ENCODE data around the gene COL24A1. TPM values are rescaled to one million over a fixed set of nuclear protein-coding genes. Genes with fewer than 3 reads are reported as not detected.

Gene COL24A1
- 2.7 to 3.5 TPM (median 2.9 TPM) in 3 replicates for total RNA-seq

DNA sequence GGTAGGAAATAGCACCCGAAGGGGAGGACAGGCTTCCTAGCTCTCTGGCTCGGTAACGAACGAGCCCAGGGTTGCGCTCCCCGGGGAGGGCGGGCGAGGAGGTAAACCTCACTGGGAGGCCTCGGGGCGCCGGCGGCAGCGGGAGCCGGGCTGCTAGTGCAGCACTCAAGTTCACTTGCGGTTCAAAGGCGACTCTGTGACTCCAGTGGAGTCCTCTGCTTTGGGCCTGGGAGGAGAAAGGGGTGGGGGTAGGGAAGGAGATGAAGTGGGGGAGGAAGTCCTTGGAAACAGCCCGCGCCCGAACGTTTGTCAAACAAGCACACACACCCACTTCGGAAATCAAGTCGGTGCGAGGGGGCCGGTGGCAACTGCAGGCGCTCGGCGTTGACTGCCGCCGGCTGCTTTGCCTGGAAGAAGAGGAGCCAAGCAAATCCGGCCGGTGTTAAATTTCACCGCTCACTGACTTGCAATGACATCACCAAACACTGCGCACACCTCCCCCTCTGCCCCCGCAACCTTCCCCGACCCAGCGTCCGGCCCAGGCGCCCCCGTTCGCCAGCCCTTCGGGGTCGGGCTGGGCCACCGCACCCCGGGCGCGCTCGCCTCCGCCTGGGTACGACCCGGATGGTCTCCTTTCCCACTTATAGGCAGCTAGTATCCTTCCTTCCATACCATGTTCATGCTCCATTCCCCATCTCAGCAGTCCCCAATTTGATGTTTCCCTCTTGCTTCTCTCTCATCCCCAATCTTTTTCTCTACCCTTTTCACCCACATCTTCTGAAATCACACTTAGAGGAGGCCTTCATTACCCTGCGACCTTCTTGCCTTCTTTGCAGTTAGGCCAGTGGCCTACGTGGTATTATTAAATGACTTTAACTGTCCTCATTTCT lies at the start of gene COL24A1:
Gene COL24A1 (minus strand): TSS at position 207 of the 890 bp plus-strand sequence. CDS start 376 bp downstream, outside the sequence.
- Mint-ChIP-seq H3K4me3 (peak within 1 kb of the TSS; percentile 70), H3K9me3 (no peaks in the 10 kb centered on the region), H3K27ac (no peak within 1 kb of the TSS), H3K4me1 (peaks cover 26% of the 10 kb centered on the region), H3K36me3 (no peaks in the 10 kb centered on the region), H3K27me3 (ENCODE audit: low read depth) (peaks cover 73% of the 10 kb centered on the region)
- TF ChIP-seq CTCF (IDR thresholded peaks at IDR 0.05; ENCODE audit: unreplicated experiment) = no peak
- DNase-seq (ENCODE audit: low spot score in 2 of 2, unreplicated experiment in 2 of 2) = peak; percentile 19 to 57

- Mint-ChIP-seq H3K4me3 (no peak overlapping the region), H3K9me3 (no peaks in the 10 kb centered on the region), H3K36me3 (no peaks in the 10 kb centered on the region), H3K4me1 (no peaks in the 10 kb centered on the region), H3K27me3 (ENCODE audit: low read depth) (peaks cover 6% of the 10 kb centered on the region), H3K27ac (no peak overlapping the region)
- DNase-seq (ENCODE audit: low spot score in 2 of 2, unreplicated experiment in 2 of 2) = no peak
- TF ChIP-seq CTCF (IDR thresholded peaks at IDR 0.05; ENCODE audit: unreplicated experiment) = no peak
Measured at GRCh38 chr1:86205741-86206140, 49.2 kb upstream of the COL24A1 start.

DNA sequence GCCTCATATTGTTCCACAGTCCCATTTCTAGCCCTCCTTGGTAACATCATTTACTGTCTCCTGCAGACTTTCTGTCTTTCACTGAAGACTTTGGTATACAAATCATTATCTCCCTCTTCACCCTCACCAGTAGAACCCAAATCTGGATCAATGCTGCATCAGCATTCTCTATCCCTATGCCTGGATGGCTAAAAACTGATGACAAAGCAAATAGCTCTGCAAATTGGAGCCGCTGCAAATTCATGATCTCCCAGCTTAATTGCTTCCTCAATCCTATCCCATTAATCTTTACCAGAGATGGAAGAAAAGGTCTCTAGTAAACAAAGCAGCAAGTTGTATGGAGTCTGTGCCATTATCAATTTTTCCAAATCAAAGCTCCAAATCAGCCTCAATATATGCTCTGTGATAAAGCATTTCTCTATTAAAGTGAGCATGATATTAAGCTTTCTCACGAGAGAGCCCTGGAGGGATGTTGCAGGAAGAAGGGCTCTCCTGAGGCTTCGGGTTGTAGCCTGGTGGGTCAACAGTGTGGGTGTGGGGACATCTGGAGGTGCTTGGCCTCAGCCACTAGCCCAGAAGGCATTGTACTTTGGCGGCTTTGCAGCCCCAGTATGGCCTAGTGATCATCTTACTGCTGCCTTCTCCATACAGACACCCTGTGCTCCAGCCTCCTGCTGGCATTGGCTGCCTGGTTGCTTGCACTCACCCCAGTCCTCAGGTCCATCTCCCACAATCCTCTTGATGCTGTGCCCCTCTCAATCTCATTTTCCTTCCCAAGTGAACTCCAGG lies 46.2 kb upstream of the COL24A1 start:
- no peak for TF ChIP-seq CTCF (IDR thresholded peaks at IDR 0.05; ENCODE audit: unreplicated experiment)
- no peak for DNase-seq (ENCODE audit: low spot score in 2 of 2, unreplicated experiment in 2 of 2)
- no peaks in the 10 kb centered on the region for H3K9me3 Mint-ChIP-seq
- H3K4me1 Mint-ChIP-seq = peaks cover 2% of the 10 kb centered on the region
- H3K36me3 Mint-ChIP-seq = no peaks in the 10 kb centered on the region
- H3K27ac Mint-ChIP-seq = no peak overlapping the region
- H3K27me3 Mint-ChIP-seq (ENCODE audit: low read depth) = peaks cover 9% of the 10 kb centered on the region
- H3K4me3 Mint-ChIP-seq = no peak overlapping the region

GRCh38 chr1:86201311-86201710 lies 44.7 kb upstream of the COL24A1 start:
- Mint-ChIP-seq H3K27me3 (ENCODE audit: low read depth) (peaks cover 9% of the 10 kb centered on the region), H3K36me3 (no peaks in the 10 kb centered on the region), H3K9me3 (no peaks in the 10 kb centered on the region), H3K4me3 (no peak overlapping the region), H3K27ac (no peak overlapping the region), H3K4me1 (peaks cover 16% of the 10 kb centered on the region)
- no peak for TF ChIP-seq CTCF (IDR thresholded peaks at IDR 0.05; ENCODE audit: unreplicated experiment)
- no peak for DNase-seq (ENCODE audit: low spot score in 2 of 2, unreplicated experiment in 2 of 2)

GRCh38 chr1:86200901-86201300 lies 44.3 kb upstream of the COL24A1 start:
- Mint-ChIP-seq H3K27me3 (ENCODE audit: low read depth) (peaks cover 9% of the 10 kb centered on the region), H3K4me3 (no peak overlapping the region), H3K36me3 (no peaks in the 10 kb centered on the region), H3K27ac (no peak overlapping the region), H3K4me1 (peaks cover 20% of the 10 kb centered on the region), H3K9me3 (no peaks in the 10 kb centered on the region)
- TF ChIP-seq CTCF (IDR thresholded peaks at IDR 0.05; ENCODE audit: unreplicated experiment) = no peak
- DNase-seq (ENCODE audit: low spot score in 2 of 2, unreplicated experiment in 2 of 2) = no peak

Data from mesothelial cell of epicardium (in vitro differentiated cells).